ENCODE measurements around the gene SENP2.
A peak's percentile ranks its signal among the peaks of the same experiment; 100 is the strongest.
"Not testable (repeated sequence)": the region's sequence is repeated elsewhere in the genome, so short reads cannot be mapped to it uniquely, and the experiment has no call there.

Gene SENP2

DNA sequence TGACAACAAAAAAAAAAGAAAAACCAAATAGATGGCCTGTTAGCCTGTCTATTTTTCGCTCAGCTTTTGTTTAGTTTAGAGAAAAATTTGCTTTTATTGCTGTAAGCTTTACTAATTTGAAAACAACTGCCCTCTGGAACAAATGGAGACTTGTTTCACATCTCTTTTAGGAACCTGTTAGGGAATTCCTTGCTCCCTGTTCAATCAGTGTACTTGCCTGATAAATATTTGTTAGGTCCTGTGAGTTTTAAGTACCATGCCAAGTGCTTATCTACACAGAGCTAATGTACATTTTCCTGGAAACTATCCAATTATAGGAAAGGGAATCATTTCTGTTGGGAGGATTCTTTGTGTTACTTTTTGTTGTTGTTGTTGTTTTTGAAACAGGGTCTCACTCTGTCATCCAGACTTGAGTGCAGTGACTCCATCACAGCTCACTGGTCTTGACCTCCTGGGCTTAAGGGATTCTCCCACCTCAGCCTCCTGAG lies 30.2 kb upstream of the SENP2 start:
- Histone ChIP-seq H3K9ac (ENCODE audit: low read length) (no peak overlapping the region), H4K20me1 (ENCODE audit: insufficient read depth, low read length) (no peaks in the 10 kb centered on the region), H3K4me2 (ENCODE audit: low read length) (no peak overlapping the region), H3K27me3 (ENCODE audit: low read depth, low read length) (no peaks in the 10 kb centered on the region), H3K79me2 (ENCODE audit: low read length) (no peaks in the 10 kb centered on the region), H2AFZ (ENCODE audit: low read depth, low read length) (no peak overlapping the region), H3K27ac (ENCODE audit: low read length) (no peak overlapping the region), H3K36me3 (replicated peaks; ENCODE audit: low read depth, low read length) (no peaks in the 10 kb centered on the region), H3K4me3 (ENCODE audit: low read length) (no peak overlapping the region), H3K4me1 (ENCODE audit: low read length) (peaks cover 15% of the 10 kb centered on the region), H3K9me3 (ENCODE audit: insufficient read depth, low read length) (no peaks in the 10 kb centered on the region)
- TF ChIP-seq EZH2phosphoT487 (IDR thresholded peaks at IDR 0.05; ENCODE audit: low read depth): no peak
- TF ChIP-seq, protein P1, sequence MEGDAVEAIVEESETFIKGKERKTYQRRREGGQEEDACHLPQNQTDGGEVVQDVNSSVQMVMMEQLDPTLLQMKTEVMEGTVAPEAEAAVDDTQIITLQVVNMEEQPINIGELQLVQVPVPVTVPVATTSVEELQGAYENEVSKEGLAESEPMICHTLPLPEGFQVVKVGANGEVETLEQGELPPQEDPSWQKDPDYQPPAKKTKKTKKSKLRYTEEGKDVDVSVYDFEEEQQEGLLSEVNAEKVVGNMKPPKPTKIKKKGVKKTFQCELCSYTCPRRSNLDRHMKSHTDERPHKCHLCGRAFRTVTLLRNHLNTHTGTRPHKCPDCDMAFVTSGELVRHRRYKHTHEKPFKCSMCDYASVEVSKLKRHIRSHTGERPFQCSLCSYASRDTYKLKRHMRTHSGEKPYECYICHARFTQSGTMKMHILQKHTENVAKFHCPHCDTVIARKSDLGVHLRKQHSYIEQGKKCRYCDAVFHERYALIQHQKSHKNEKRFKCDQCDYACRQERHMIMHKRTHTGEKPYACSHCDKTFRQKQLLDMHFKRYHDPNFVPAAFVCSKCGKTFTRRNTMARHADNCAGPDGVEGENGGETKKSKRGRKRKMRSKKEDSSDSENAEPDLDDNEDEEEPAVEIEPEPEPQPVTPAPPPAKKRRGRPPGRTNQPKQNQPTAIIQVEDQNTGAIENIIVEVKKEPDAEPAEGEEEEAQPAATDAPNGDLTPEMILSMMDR (IDR thresholded peaks at IDR 0.05; ENCODE audit: low read depth, low read length): no peak

DNA sequence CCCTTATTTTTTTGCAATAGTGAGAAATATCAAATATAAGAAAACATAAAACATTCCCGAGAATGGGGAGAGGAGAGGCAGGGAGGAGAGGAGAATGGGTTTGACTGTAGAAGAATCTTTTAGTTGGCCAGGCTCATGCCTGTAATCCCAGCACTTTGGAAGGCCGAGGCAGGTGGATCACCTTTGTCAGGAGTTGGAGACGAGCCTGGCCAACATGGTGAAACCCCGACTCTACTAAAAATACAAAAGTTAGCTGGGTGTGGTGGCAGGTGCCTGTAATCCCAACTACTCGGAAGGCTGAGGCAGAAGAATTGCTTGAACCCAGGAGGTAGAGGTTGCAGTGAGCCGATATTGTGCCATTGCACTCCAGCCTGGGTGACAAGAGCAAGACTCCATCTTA lies 29.5 kb upstream of the SENP2 start:
- not testable (repeated sequence) for H3K27ac ChIP-seq (ENCODE audit: low read length); H3K36me3 ChIP-seq (replicated peaks; ENCODE audit: low read depth, low read length); H3K4me3 ChIP-seq (ENCODE audit: low read length); H3K9me3 ChIP-seq (ENCODE audit: insufficient read depth, low read length); H2AFZ ChIP-seq (ENCODE audit: low read depth, low read length); H3K79me2 ChIP-seq (ENCODE audit: low read length); H3K4me2 ChIP-seq (ENCODE audit: low read length); H4K20me1 ChIP-seq (ENCODE audit: insufficient read depth, low read length); H3K9ac ChIP-seq (ENCODE audit: low read length); H3K27me3 ChIP-seq (ENCODE audit: low read depth, low read length)
- peaks cover 15% of the 10 kb centered on the region for H3K4me1 ChIP-seq (ENCODE audit: low read length)

DNA sequence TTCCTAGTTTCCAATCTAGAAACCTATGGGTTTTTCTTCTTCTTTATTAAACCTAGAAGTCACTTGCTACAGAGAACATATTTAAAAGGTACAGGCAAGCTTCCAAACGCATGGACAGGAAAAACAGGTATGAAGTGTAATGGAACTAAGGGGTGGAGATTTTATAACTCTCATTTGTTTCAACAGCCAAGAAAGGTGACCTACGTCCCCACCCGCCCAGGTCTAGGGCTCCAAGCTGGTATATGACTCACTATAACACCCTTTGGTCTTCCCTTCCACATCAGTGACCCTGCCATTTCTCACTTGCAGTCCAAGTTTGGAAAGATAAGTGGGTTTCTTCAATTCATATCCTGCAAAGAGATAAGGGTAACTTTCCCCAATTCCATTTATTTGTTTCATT lies 27.7 kb upstream of the SENP2 start:
- no peak overlapping the region for H3K27ac ChIP-seq (ENCODE audit: low read length)
- peak overlapping the region; percentile 76; the same call in 1 of the 2 replicates for H3K4me3 ChIP-seq (ENCODE audit: low read length)
- H2AFZ ChIP-seq (ENCODE audit: low read depth, low read length): peak overlapping the region; percentile 33

DNA sequence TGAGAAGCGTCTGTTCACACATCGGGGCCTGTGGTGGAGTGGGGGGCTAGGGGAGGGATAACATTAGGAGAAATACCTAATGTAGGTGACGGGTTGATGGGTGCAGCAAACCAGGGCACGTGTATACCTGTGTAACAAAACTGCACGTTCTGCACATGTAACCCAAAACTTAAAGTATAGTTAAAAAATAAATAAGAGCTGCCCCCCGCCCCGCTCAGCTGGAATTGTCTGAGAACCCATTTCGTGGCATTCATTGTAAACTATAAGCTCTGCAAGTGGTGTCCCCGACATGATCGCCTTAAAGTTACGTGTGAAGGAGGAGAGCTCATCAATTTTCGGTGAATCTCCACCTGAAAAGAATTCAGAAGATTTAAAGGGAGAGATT lies 26.4 kb upstream of the SENP2 start:
- Histone ChIP-seq H4K20me1 (ENCODE audit: insufficient read depth, low read length) (no peaks in the 10 kb centered on the region), H3K4me1 (ENCODE audit: low read length) (peaks cover 7% of the 10 kb centered on the region), H3K27me3 (ENCODE audit: low read depth, low read length) (no peaks in the 10 kb centered on the region), H3K4me3 (ENCODE audit: low read length) (peak overlapping the region; percentile 76), H3K27ac (ENCODE audit: low read length) (no peak overlapping the region), H3K9me3 (ENCODE audit: insufficient read depth, low read length) (no peaks in the 10 kb centered on the region), H2AFZ (ENCODE audit: low read depth, low read length) (0 out of 2 replicates have a peak overlapping the region, but pooled peaks have one; percentile 63), H3K36me3 (replicated peaks; ENCODE audit: low read depth, low read length) (no peaks in the 10 kb centered on the region), H3K4me2 (ENCODE audit: low read length) (peak overlapping the region; percentile 52), H3K9ac (ENCODE audit: low read length) (peak overlapping the region; percentile 50; the same call in 1 of the 2 replicates), H3K79me2 (ENCODE audit: low read length) (no peaks in the 10 kb centered on the region)
- TF ChIP-seq, protein P1 (IDR thresholded peaks at IDR 0.05; ENCODE audit: low read depth, low read length): no peak
- no peak for TF ChIP-seq EZH2phosphoT487 (IDR thresholded peaks at IDR 0.05; ENCODE audit: low read depth)

More for the DNA sequence above, 27.7 kb upstream of the SENP2 start:
- Histone ChIP-seq H4K20me1 (ENCODE audit: insufficient read depth, low read length) (no peaks in the 10 kb centered on the region), H3K36me3 (replicated peaks; ENCODE audit: low read depth, low read length) (no peaks in the 10 kb centered on the region), H3K9ac (ENCODE audit: low read length) (0 out of 2 replicates have a peak overlapping the region, but pooled peaks have one; percentile 11), H3K4me1 (ENCODE audit: low read length) (peaks cover 7% of the 10 kb centered on the region), H3K4me2 (ENCODE audit: low read length) (peak overlapping the region; percentile 52), H3K79me2 (ENCODE audit: low read length) (no peaks in the 10 kb centered on the region), H3K27me3 (ENCODE audit: low read depth, low read length) (no peaks in the 10 kb centered on the region), H3K9me3 (ENCODE audit: insufficient read depth, low read length) (no peaks in the 10 kb centered on the region)
- TF ChIP-seq, protein P1 (IDR thresholded peaks at IDR 0.05; ENCODE audit: low read depth, low read length): no peak
- no peak for TF ChIP-seq EZH2phosphoT487 (IDR thresholded peaks at IDR 0.05; ENCODE audit: low read depth)

All from OCI-LY3 (cell line).